ENCODE data around the gene RERE. TPM values are rescaled to one million over a fixed set of nuclear protein-coding genes. Genes with fewer than 3 reads are reported as not detected.

The RERE gene
- total RNA-seq, 1 experiment from 2014 or later = 40.6 TPM

GRCh38 chr1:8639148-8639547 is 178.3 kb downstream of the RERE start:
- ChIA-PET CTCF (no interaction called here), POLR2A (no interaction called here), RAD21 (ENCODE audit: low non-redundant PET in 1 of 2, low total read pairs in 2 of 2, uncharacterized antibody in 2 of 2, unreplicated experiment in 2 of 2) (no interaction called here)
- Histone ChIP-seq H3K9me2 (ENCODE audit: insufficient read depth) (no peaks in the 10 kb centered on the region), H3K36me3 (ENCODE audit: control insufficient read depth in 1 of 2, insufficient read depth in 2 of 2, low read length in 2 of 2) (no peaks in the 10 kb centered on the region), H3K79me2 (ENCODE audit: insufficient read depth, low read length) (peaks cover 9% of the 10 kb centered on the region), H3K9me3 (ENCODE audit: control insufficient read depth in 1 of 2, insufficient read depth in 1 of 2, low read depth in 1 of 2, low read length in 2 of 2) (no peaks in the 10 kb centered on the region), H3K9ac (ENCODE audit: low read length) (no peak overlapping the region), H3K4me1 (ENCODE audit: control insufficient read depth in 1 of 2, insufficient read depth in 2 of 2, low read length in 2 of 2) (peaks cover 3 to 8% of the 10 kb centered on the region in 2 experiments; a peak in 3 of 4 replicates), H3K4me2 (ENCODE audit: low read length) (no peak overlapping the region), H3K27ac (ENCODE audit: low read depth, low read length) (no peak overlapping the region), H2AFZ (ENCODE audit: low read depth, low read length, poor library complexity, severe bottlenecking) (no peak overlapping the region), H3K27me3 (ENCODE audit: insufficient read depth, low read length) (no peaks in the 10 kb centered on the region), H3K4me3 (replicated peaks in 1 of 2; ENCODE audit: low read depth in 1 of 2, low read length in 2 of 2) (no peak overlapping the region), H4K20me1 (ENCODE audit: insufficient read depth) (no peaks in the 10 kb centered on the region; the same call in 1 of the 2 replicates)
- BruUV-seq (replicated peaks) = no TSS peak
- TF ChIP-seq JUND (IDR thresholded peaks at IDR 0.05) = no peak
- TF ChIP-seq FOSL1 (IDR thresholded peaks at IDR 0.05; ENCODE audit: low read depth) = no peak
- TF ChIP-seq, protein P1, sequence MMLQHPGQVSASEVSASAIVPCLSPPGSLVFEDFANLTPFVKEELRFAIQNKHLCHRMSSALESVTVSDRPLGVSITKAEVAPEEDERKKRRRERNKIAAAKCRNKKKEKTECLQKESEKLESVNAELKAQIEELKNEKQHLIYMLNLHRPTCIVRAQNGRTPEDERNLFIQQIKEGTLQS (IDR thresholded peaks at IDR 0.05) = no peak
- TF ChIP-seq CTCF (IDR thresholded peaks at IDR 0.05 in 2 of 3, conservative IDR thresholded peaks at IDR 0.05 in 1 of 3; ENCODE audit: borderline replicate concordance in 1 of 3, insufficient read depth in 1 of 3, low read depth in 2 of 3, low read length in 2 of 3) = no peak
- no peak for TF ChIP-seq CBX3 (IDR thresholded peaks at IDR 0.05; ENCODE audit: low read depth)
- no peak for TF ChIP-seq TCF7L2 (IDR thresholded peaks at IDR 0.05; ENCODE audit: borderline replicate concordance, extremely low read depth, insufficient read depth, insufficient read length)
- TF ChIP-seq ZNF274 (IDR thresholded peaks at IDR 0.05; ENCODE audit: low read depth, low read length) = no peak
- TF ChIP-seq, protein P2, sequence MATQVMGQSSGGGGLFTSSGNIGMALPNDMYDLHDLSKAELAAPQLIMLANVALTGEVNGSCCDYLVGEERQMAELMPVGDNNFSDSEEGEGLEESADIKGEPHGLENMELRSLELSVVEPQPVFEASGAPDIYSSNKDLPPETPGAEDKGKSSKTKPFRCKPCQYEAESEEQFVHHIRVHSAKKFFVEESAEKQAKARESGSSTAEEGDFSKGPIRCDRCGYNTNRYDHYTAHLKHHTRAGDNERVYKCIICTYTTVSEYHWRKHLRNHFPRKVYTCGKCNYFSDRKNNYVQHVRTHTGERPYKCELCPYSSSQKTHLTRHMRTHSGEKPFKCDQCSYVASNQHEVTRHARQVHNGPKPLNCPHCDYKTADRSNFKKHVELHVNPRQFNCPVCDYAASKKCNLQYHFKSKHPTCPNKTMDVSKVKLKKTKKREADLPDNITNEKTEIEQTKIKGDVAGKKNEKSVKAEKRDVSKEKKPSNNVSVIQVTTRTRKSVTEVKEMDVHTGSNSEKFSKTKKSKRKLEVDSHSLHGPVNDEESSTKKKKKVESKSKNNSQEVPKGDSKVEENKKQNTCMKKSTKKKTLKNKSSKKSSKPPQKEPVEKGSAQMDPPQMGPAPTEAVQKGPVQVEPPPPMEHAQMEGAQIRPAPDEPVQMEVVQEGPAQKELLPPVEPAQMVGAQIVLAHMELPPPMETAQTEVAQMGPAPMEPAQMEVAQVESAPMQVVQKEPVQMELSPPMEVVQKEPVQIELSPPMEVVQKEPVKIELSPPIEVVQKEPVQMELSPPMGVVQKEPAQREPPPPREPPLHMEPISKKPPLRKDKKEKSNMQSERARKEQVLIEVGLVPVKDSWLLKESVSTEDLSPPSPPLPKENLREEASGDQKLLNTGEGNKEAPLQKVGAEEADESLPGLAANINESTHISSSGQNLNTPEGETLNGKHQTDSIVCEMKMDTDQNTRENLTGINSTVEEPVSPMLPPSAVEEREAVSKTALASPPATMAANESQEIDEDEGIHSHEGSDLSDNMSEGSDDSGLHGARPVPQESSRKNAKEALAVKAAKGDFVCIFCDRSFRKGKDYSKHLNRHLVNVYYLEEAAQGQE (IDR thresholded peaks at IDR 0.05; ENCODE audit: low read depth) = no peak
- TF ChIP-seq ZFX (IDR thresholded peaks at IDR 0.05) = no peak
- TF ChIP-seq RAD21 (IDR thresholded peaks at IDR 0.05; ENCODE audit: low read depth) = no peak
- no peak for TF ChIP-seq SIN3A (IDR thresholded peaks at IDR 0.05; ENCODE audit: low read depth)
- TF ChIP-seq ZBTB33 (IDR thresholded peaks at IDR 0.05; ENCODE audit: extremely low read depth, insufficient replicate concordance, low read length) = no peak
- ATAC-seq = no peak
- no peak for DNase-seq (ENCODE audit: low read depth, low spot score)
- intact Hi-C loops (cut with micrococcal nuclease) = no loop called here
